Trophoblast cell (in vitro differentiated cells and primary cell): Measurements from ENCODE around the gene CPA1.

Experiments used
- DNase-seq, 2 donors: peaks; one replicate each; pipeline ENCODE4 v3.0.0-alpha.2; 2016
- H2AFZ ChIP-seq: 2 replicates; pipeline ENCODE4 v1.6.1; 2013; ENCODE audit warnings: low read length, moderate library complexity, mild to moderate bottlenecking; ENCODE audit not compliant: insufficient read depth, poor library complexity
- H2AK5ac ChIP-seq: 2 replicates; pipeline ENCODE4 v1.6.1; 2013; ENCODE audit warnings: mild to moderate bottlenecking, low read length
- H2BK120ac ChIP-seq: 2 replicates; pipeline ENCODE4 v1.6.1; 2013; ENCODE audit warnings: low read length, mild to moderate bottlenecking, moderate library complexity; ENCODE audit not compliant: insufficient read depth, poor library complexity
- H2BK12ac ChIP-seq: 2 replicates; pipeline ENCODE4 v1.6.1; 2013; ENCODE audit warnings: mild to moderate bottlenecking, low read length, moderate library complexity
- H2BK5ac ChIP-seq: 2 replicates; pipeline ENCODE4 v1.6.1; 2013; ENCODE audit warnings: low read length, low read depth, moderate library complexity, mild to moderate bottlenecking; ENCODE audit not compliant: poor library complexity
- H3K14ac ChIP-seq: 2 replicates; pipeline ENCODE4 v1.6.1; 2013; ENCODE audit warnings: mild to moderate bottlenecking, low read length
- H3K18ac ChIP-seq: 2 replicates; pipeline ENCODE4 v1.6.1; 2013; ENCODE audit warnings: mild to moderate bottlenecking, low read length
- H3K23ac ChIP-seq: 2 replicates; pipeline ENCODE4 v1.6.1; 2013; ENCODE audit warnings: low read length
- H3K27ac ChIP-seq: 2 replicates; pipeline ENCODE4 v1.5.1; 2013; ENCODE audit warnings: low read depth, mild to moderate bottlenecking, inconsistent platforms, low read length, moderate library complexity
- H3K27me3 ChIP-seq: 2 replicates; pipeline ENCODE4 v1.6.1; 2013; ENCODE audit warnings: inconsistent platforms, mild to moderate bottlenecking, low read length, moderate library complexity; ENCODE audit not compliant: insufficient read depth
- H3K36me3 ChIP-seq, 2 experiments: 1 replicate in 1 of 2; 2 replicates in 1 of 2; pipeline ENCODE4 v1.6.1; 2013; ENCODE audit warnings: low read length in 2 of 2, mild to moderate bottlenecking in 2 of 2, moderate library complexity in 1 of 2; ENCODE audit not compliant: insufficient read depth in 2 of 2, control insufficient read depth in 1 of 2
- H3K4ac ChIP-seq: 2 replicates; pipeline ENCODE4 v1.6.1; 2013; ENCODE audit warnings: low read depth, mild to moderate bottlenecking, low read length, moderate library complexity
- H3K4me1 ChIP-seq, 2 experiments: 1 replicate in 1 of 2; 2 replicates in 1 of 2; pipeline ENCODE4 v1.6.1; 2013; ENCODE audit warnings: low read length in 2 of 2, mild to moderate bottlenecking in 2 of 2, moderate library complexity in 1 of 2; ENCODE audit not compliant: insufficient read depth in 2 of 2, control insufficient read depth in 1 of 2
- H3K4me2 ChIP-seq: 2 replicates; pipeline ENCODE4 v1.6.1; 2013; ENCODE audit warnings: inconsistent platforms, mild to moderate bottlenecking, low read length, moderate library complexity
- H3K4me3 ChIP-seq: 2 replicates; pipeline ENCODE4 v1.5.1; 2013; ENCODE audit warnings: mild to moderate bottlenecking, low read depth, low read length, inconsistent platforms
- H3K79me1 ChIP-seq: one replicate; pipeline ENCODE4 v1.6.1; 2013; ENCODE audit warnings: low read length
- H3K79me2 ChIP-seq: 2 replicates; pipeline ENCODE4 v1.6.1; 2013; ENCODE audit warnings: low read length, mild to moderate bottlenecking; ENCODE audit not compliant: control insufficient read depth, insufficient read depth, poor library complexity
- H3K9ac ChIP-seq: 2 replicates; pipeline ENCODE4 v1.6.1; 2013; ENCODE audit warnings: mild to moderate bottlenecking, low read length
- H3K9me3 ChIP-seq: 2 replicates; pipeline ENCODE4 v1.6.1; 2013; ENCODE audit warnings: low read depth, mild to moderate bottlenecking, control low read depth, inconsistent platforms, low read length; ENCODE audit not compliant: insufficient read depth
- H4K12ac ChIP-seq: 2 replicates; pipeline ENCODE4 v1.6.1; 2013; ENCODE audit warnings: low read depth, mild to moderate bottlenecking, low read length, moderate library complexity
- H4K8ac ChIP-seq: 2 replicates; pipeline ENCODE4 v1.6.1; 2013; ENCODE audit warnings: low read depth, mild to moderate bottlenecking, low read length, moderate library complexity
- H4K91ac ChIP-seq: one replicate; pipeline ENCODE4 v1.6.1; 2013; ENCODE audit warnings: low read depth, mild to moderate bottlenecking, low read length, moderate library complexity
- WGBS: extraction: QIAGEN DNeasy Blood & Tissue Kit; methylation state at CpG from one replicate; pipeline ENCODE4 v1.1.7; 2013; ENCODE audit warnings: missing lambda C conversion rate; ENCODE audit not compliant: insufficient read length, insufficient coverage; ENCODE audit errors: extremely low coverage; 5-methylcytosine and 5-hydroxymethylcytosine counted together

The CPA1 gene

GRCh38 chr7:130346941-130347340, 33.4 kb upstream of the CPA1 start:
- Histone ChIP-seq H4K8ac (no peak overlapping the region), H3K4me2 (no peak overlapping the region), H2BK5ac (no peak overlapping the region), H2AK5ac (peak overlapping the region; percentile 49), H3K18ac (no peak overlapping the region), H3K27me3 (no peaks in the 10 kb centered on the region), H3K14ac (no peak overlapping the region), H3K27ac (no peak overlapping the region), H4K12ac (no peak overlapping the region), H2BK12ac (peak overlapping the region; percentile 84), H3K23ac (no peak overlapping the region), H3K79me2 (peaks cover 3% of the 10 kb centered on the region), H4K91ac (peak overlapping the region; percentile 56), H3K4me1 (peaks cover 22% of the 10 kb centered on the region in 2 experiments), H2AFZ (no peak overlapping the region), H2BK120ac (peak overlapping the region; percentile 0), H3K79me1 (peaks cover 20% of the 10 kb centered on the region), H3K4me3 (no peak overlapping the region), H3K4ac (no peak overlapping the region), H3K9ac (no peak overlapping the region), H3K36me3 (no peaks in the 10 kb centered on the region), H3K9me3 (peaks cover 2% of the 10 kb centered on the region)
- no peak for DNase-seq
- WGBS, result no CpG with 5 or more reads among the region's 12 CpGs

- Histone ChIP-seq H3K79me1 (peaks cover 40% of the 10 kb centered on the region), H2AFZ (no peak overlapping the region), H3K4me3 (no peak overlapping the region), H3K27me3 (no peaks in the 10 kb centered on the region), H2BK12ac (peak overlapping the region; percentile 84), H3K27ac (peak overlapping the region; percentile 53), H3K18ac (peak overlapping the region; percentile 50), H3K9ac (no peak overlapping the region), H3K9me3 (peaks cover 2% of the 10 kb centered on the region), H3K36me3 (no peaks in the 10 kb centered on the region), H3K4me2 (peak overlapping the region; percentile 29), H3K14ac (peak overlapping the region; percentile 29), H3K4ac (peak overlapping the region; percentile 21), H3K4me1 (peaks cover 36 to 37% of the 10 kb centered on the region in 2 experiments), H4K91ac (peak overlapping the region; percentile 95), H2AK5ac (peak overlapping the region; percentile 11), H3K23ac (no peak overlapping the region), H2BK120ac (peak overlapping the region; percentile 9), H2BK5ac (peak overlapping the region; percentile 70), H4K12ac (no peak overlapping the region), H4K8ac (peak overlapping the region; percentile 51), H3K79me2 (peaks cover 3% of the 10 kb centered on the region)
- WGBS, result no CpG with 5 or more reads among the region's 16 CpGs
- peak; percentile 61 to 74 for DNase-seq
Observed at GRCh38 chr7:130349911-130350782, 30.1 kb upstream of the CPA1 start.

- H3K27me3 ChIP-seq, result no peaks in the 10 kb centered on the region
- H3K4me2 ChIP-seq, result no peak overlapping the region
- no peak overlapping the region for H4K12ac ChIP-seq
- no peak overlapping the region for H3K9ac ChIP-seq
- no peak overlapping the region for H3K4me3 ChIP-seq
- no CpG with 5 or more reads among the region's 20 CpGs for WGBS
- no peaks in the 10 kb centered on the region for H3K36me3 ChIP-seq
- no peak overlapping the region for H2AFZ ChIP-seq
- peak overlapping the region; percentile 82 for H4K8ac ChIP-seq
- peak overlapping the region; percentile 96 for H2BK12ac ChIP-seq
- peak overlapping the region; percentile 39 for H3K27ac ChIP-seq
- peaks cover 7% of the 10 kb centered on the region for H3K79me2 ChIP-seq
- peak overlapping the region; percentile 47 for H2BK5ac ChIP-seq
- peaks cover 2% of the 10 kb centered on the region for H3K9me3 ChIP-seq
- peaks cover 44 to 45% of the 10 kb centered on the region in 2 experiments for H3K4me1 ChIP-seq
- peak overlapping the region; percentile 83 for H2AK5ac ChIP-seq
- peak in 1 of 2 donors; percentile 17 for DNase-seq
- peak overlapping the region; percentile 81 for H3K14ac ChIP-seq
- H4K91ac ChIP-seq, result peak overlapping the region; percentile 95
- H3K18ac ChIP-seq, result peak overlapping the region; percentile 67
- peaks cover 48% of the 10 kb centered on the region for H3K79me1 ChIP-seq
- peak overlapping the region; percentile 96 for H2BK120ac ChIP-seq
- H3K23ac ChIP-seq, result no peak overlapping the region
- peak overlapping the region; percentile 0 for H3K4ac ChIP-seq
Observed at GRCh38 chr7:130350945-130351790, 29.1 kb upstream of the CPA1 start.

GRCh38 chr7:130351791-130352090, 28.6 kb upstream of the CPA1 start:
- Histone ChIP-seq H3K9me3 (peaks cover 2% of the 10 kb centered on the region), H2AFZ (no peak overlapping the region), H3K79me2 (peaks cover 9% of the 10 kb centered on the region), H3K27me3 (no peaks in the 10 kb centered on the region), H4K12ac (no peak overlapping the region), H3K4ac (peak overlapping the region; percentile 82), H3K23ac (no peak overlapping the region), H3K36me3 (no peaks in the 10 kb centered on the region), H3K9ac (no peak overlapping the region), H3K4me3 (no peak overlapping the region), H3K4me2 (no peak overlapping the region), H4K8ac (peak overlapping the region; percentile 82), H3K27ac (peak overlapping the region; percentile 39), H2BK120ac (peak overlapping the region; percentile 96), H3K4me1 (peaks cover 47 to 49% of the 10 kb centered on the region in 2 experiments), H3K14ac (peak overlapping the region; percentile 81), H2AK5ac (peak overlapping the region; percentile 70), H4K91ac (peak overlapping the region; percentile 95), H2BK12ac (peak overlapping the region; percentile 96), H3K79me1 (peaks cover 52% of the 10 kb centered on the region), H2BK5ac (peak overlapping the region; percentile 47), H3K18ac (peak overlapping the region; percentile 67)
- WGBS, result no CpG with 5 or more reads among the region's 6 CpGs
- DNase-seq, result no peak
